SK-N-MC (cell line): ENCODE data around the gene SEPTIN2.
"Not testable (repeated sequence)": the region's sequence is repeated elsewhere in the genome, so short reads cannot be mapped to it uniquely, and the experiment has no call there.

ENCODE experiments used
- DNase-seq: peaks from one replicate; pipeline ENCODE4 v3.0.0-alpha.2; 2011; ENCODE audit warnings: low read depth, low spot score
- H3K27ac ChIP-seq: fragments of 200-600 bp; sonication (generic); 2 replicates; pipeline ENCODE4 v1.5.1; 2016; ENCODE audit warnings: mixed run types
- H3K36me3 ChIP-seq: fragments of 200-600 bp; sonication (generic); 2 replicates; pipeline ENCODE4 v1.6.1; 2017; ENCODE audit warnings: antibody characterized with exemption, low read length, mixed read lengths; ENCODE audit not compliant: insufficient read depth
- H3K4me3 ChIP-seq: fragments of 200-600 bp; sonication (generic); 2 replicates; pipeline ENCODE4 v1.5.1; 2016
- H3K9ac ChIP-seq: fragments of 200-600 bp; sonication (generic); 2 replicates; pipeline ENCODE4 v1.8.0; 2017; ENCODE audit warnings: mixed run types, mixed read lengths; ENCODE audit not compliant: insufficient read length
- H3K9me3 ChIP-seq: fragments of 200-600 bp; sonication (generic); 2 replicates; pipeline ENCODE4 v1.6.1; 2017; ENCODE audit warnings: low read depth, mild to moderate bottlenecking, antibody characterized with exemption, low read length, moderate library complexity, mixed read lengths
- EZH2 ChIP-seq: fragments of 200-600 bp; sonication (generic); IDR thresholded peaks from one replicate; pipeline ENCODE4 v1.6.1; 2017; ENCODE audit warnings: antibody characterized with exemption
- FOXP2 ChIP-seq: optimal IDR thresholded peaks from 2 replicates; pipeline ENCODE3; 2011; ENCODE audit warnings: mild to moderate bottlenecking, moderate library complexity; ENCODE audit not compliant: insufficient read depth; ENCODE audit errors: extremely low read length, control extremely low read depth
- POLR2AphosphoS5 ChIP-seq: IDR thresholded peaks from 2 replicates; pipeline ENCODE4 v1.6.1; 2012; ENCODE audit warnings: mild to moderate bottlenecking, low read depth, low read length, borderline replicate concordance

The SEPTIN2 gene

GRCh38 chr2:241272303-241273209 is 43.2 kb upstream of the SEPTIN2 start:
- DNase-seq, result no peak
- TF ChIP-seq POLR2AphosphoS5 (peak; percentile 57; the same call in 1 of the 2 replicates), FOXP2 (no peak), EZH2 (no peak)
- Histone ChIP-seq H3K36me3 (peaks cover 26% of the 10 kb centered on the region), H3K4me3 (peak overlapping the region; percentile 83), H3K9me3 (no peaks in the 10 kb centered on the region), H3K9ac (peak overlapping the region; percentile 84), H3K27ac (0 out of 2 replicates have a peak overlapping the region, but pooled peaks have one; percentile 43)

- Histone ChIP-seq H3K9me3 (no peaks in the 10 kb centered on the region), H3K27ac (no peak overlapping the region), H3K9ac (no peak overlapping the region), H3K36me3 (peaks cover 17% of the 10 kb centered on the region), H3K4me3 (peak overlapping the region; percentile 67)
- TF ChIP-seq FOXP2 (no peak), POLR2AphosphoS5 (no peak), EZH2 (no peak)
- DNase-seq, result no peak
Measured at GRCh38 chr2:241273210-241274020, 42.3 kb upstream of the SEPTIN2 start.

DNA sequence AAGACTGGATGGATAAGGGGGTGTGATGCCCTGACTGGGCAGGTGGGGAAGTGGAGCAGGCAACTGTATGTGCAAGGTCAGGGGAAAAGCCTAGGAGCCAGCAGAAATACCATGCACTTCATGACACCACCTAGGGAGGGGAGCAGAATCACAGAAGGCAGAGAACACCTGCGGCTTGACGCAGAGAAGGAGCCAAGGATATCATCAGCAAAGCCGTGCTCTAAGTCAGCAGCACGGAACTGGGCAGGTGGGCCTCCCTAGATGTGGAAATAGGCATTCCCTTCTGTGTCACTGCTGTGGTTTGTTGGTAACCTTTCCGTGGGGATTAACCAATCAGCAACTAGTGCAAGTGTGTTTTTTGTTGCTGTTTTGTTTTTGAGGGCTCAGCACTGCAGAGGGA is 41.6 kb upstream of the SEPTIN2 start:
- no peaks in the 10 kb centered on the region for H3K9me3 ChIP-seq
- H3K27ac ChIP-seq, result peak overlapping the region; percentile 4; the same call in 1 of the 2 replicates
- no peak for DNase-seq
- H3K36me3 ChIP-seq, result peaks cover 10% of the 10 kb centered on the region
- no peak overlapping the region for H3K9ac ChIP-seq
- TF ChIP-seq FOXP2, result no peak
- TF ChIP-seq POLR2AphosphoS5, result no peak
- TF ChIP-seq EZH2, result no peak
- H3K4me3 ChIP-seq, result no peak overlapping the region

- H3K9ac ChIP-seq, result no peak overlapping the region
- no peaks in the 10 kb centered on the region for H3K9me3 ChIP-seq
- H3K4me3 ChIP-seq, result no peak overlapping the region
- H3K27ac ChIP-seq, result no peak overlapping the region
- no peak for DNase-seq
- no peak for TF ChIP-seq EZH2
- 0 out of 2 replicates have a peak, but pooled peaks cover 4% of the 10 kb centered on the region for H3K36me3 ChIP-seq
Measured at GRCh38 chr2:241275504-241275903, 40.2 kb upstream of the SEPTIN2 start.

DNA sequence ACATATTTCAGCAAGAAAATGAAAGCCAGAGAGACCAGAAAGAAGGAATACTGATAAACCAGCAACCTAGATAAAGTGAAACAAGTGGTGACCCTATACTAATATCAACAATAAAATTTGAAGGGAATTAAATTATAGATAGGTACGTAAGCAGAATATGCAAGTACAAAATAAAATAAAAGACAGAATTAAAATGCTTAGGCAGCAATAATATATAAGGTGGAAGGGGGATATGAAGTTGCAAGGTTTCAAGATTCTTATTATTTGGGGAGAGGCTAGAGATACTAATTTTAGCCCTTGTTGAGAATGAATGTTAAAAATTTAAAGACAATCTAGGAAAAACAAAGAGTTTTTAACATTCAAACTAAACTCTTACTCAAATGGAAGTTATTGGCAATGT is 39.8 kb upstream of the SEPTIN2 start:
- TF ChIP-seq EZH2 (no peak), POLR2AphosphoS5 (no peak), FOXP2 (no peak)
- H3K9me3 ChIP-seq, result no peaks in the 10 kb centered on the region
- no peak overlapping the region for H3K9ac ChIP-seq
- H3K36me3 ChIP-seq, result 0 out of 2 replicates have a peak, but pooled peaks cover 4% of the 10 kb centered on the region
- H3K4me3 ChIP-seq, result no peak overlapping the region
- DNase-seq, result no peak
- no peak overlapping the region for H3K27ac ChIP-seq

DNA sequence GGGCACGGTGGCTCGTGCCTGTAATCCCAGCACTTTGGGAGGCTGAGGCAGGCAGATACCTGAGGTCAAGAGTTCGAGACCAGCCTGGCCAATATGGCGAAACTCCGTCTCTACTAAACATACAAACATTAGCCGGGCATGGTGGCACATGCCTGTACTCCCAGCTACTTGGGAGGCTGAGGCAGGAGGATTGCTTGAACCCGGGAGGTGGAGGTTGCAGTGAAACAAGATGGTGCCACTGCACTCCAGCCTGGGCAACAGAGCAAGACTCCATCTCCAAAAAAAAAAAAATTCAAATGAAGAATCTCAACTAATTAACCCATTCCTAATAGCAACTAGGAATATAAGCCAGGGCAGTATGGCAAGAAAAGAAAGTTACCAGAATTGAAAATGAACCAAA is 37.4 kb upstream of the SEPTIN2 start:
- H3K9me3 ChIP-seq, H3K4me3 ChIP-seq, H3K27ac ChIP-seq, H3K36me3 ChIP-seq, H3K9ac ChIP-seq, DNase-seq: not testable (repeated sequence)

- Histone ChIP-seq H3K27ac (peak overlapping the region; percentile 87), H3K36me3 (0 out of 2 replicates have a peak, but pooled peaks cover 4% of the 10 kb centered on the region), H3K9ac (peak overlapping the region; percentile 54), H3K9me3 (no peaks in the 10 kb centered on the region), H3K4me3 (peak overlapping the region; percentile 34)
- DNase-seq, result peak; percentile 44
- no peak for TF ChIP-seq POLR2AphosphoS5
- no peak for TF ChIP-seq EZH2
- no peak for TF ChIP-seq FOXP2
Measured at GRCh38 chr2:241279413-241279812, 36.3 kb upstream of the SEPTIN2 start.

DNA sequence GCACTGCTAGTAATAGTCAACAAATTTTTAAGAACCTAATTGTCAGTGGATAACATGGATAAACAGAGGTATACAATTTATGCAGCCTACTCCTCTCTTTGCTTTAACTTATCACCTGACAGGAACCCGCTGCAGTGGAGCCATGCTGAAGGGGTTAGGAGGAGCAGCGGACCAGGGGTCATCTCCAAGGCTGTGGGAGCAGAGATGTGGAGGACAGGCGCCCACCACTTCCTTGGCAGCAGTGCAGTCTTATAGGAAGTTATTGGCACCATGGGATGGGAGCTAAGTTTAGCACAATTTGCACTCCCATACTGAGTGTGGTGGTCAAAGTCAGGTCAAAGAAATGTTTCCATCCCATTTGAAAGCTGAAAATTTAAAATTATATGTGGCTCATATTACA is 35.9 kb upstream of the SEPTIN2 start:
- TF ChIP-seq EZH2 (no peak), FOXP2 (no peak), POLR2AphosphoS5 (no peak)
- Histone ChIP-seq H3K27ac (peak overlapping the region; percentile 87), H3K36me3 (0 out of 2 replicates have a peak, but pooled peaks cover 4% of the 10 kb centered on the region), H3K9ac (no peak overlapping the region), H3K9me3 (no peaks in the 10 kb centered on the region), H3K4me3 (peak overlapping the region; percentile 34; the same call in 1 of the 2 replicates)
- DNase-seq, result no peak

- H3K27ac ChIP-seq, result peak overlapping the region; percentile 87
- DNase-seq, result no peak
- H3K9ac ChIP-seq, result no peak overlapping the region
- no peak overlapping the region for H3K4me3 ChIP-seq
- no peaks in the 10 kb centered on the region for H3K9me3 ChIP-seq
- 0 out of 2 replicates have a peak, but pooled peaks cover 4% of the 10 kb centered on the region for H3K36me3 ChIP-seq
- TF ChIP-seq POLR2AphosphoS5, result no peak
- no peak for TF ChIP-seq FOXP2
- TF ChIP-seq EZH2, result no peak
Measured at GRCh38 chr2:241280291-241280690, 35.4 kb upstream of the SEPTIN2 start.
